Measurements from ENCODE around the gene KANSL1. TPM values are rescaled to one million over a fixed set of nuclear protein-coding genes. Genes with fewer than 3 reads are reported as not detected.
A peak's percentile ranks its signal among the peaks of the same experiment; 100 is the strongest.
"Not testable (repeated sequence)": the region's sequence is repeated elsewhere in the genome, so short reads cannot be mapped to it uniquely, and the experiment has no call there.

The KANSL1 gene, protein sequence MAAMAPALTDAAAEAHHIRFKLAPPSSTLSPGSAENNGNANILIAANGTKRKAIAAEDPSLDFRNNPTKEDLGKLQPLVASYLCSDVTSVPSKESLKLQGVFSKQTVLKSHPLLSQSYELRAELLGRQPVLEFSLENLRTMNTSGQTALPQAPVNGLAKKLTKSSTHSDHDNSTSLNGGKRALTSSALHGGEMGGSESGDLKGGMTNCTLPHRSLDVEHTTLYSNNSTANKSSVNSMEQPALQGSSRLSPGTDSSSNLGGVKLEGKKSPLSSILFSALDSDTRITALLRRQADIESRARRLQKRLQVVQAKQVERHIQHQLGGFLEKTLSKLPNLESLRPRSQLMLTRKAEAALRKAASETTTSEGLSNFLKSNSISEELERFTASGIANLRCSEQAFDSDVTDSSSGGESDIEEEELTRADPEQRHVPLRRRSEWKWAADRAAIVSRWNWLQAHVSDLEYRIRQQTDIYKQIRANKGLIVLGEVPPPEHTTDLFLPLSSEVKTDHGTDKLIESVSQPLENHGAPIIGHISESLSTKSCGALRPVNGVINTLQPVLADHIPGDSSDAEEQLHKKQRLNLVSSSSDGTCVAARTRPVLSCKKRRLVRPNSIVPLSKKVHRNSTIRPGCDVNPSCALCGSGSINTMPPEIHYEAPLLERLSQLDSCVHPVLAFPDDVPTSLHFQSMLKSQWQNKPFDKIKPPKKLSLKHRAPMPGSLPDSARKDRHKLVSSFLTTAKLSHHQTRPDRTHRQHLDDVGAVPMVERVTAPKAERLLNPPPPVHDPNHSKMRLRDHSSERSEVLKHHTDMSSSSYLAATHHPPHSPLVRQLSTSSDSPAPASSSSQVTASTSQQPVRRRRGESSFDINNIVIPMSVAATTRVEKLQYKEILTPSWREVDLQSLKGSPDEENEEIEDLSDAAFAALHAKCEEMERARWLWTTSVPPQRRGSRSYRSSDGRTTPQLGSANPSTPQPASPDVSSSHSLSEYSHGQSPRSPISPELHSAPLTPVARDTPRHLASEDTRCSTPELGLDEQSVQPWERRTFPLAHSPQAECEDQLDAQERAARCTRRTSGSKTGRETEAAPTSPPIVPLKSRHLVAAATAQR (N-terminal part only)
- total RNA-seq = 100 to 1,000 TPM in 1 of 2 donors, 10 to 100 TPM in 1; 86.5 to 102 TPM

DNA sequence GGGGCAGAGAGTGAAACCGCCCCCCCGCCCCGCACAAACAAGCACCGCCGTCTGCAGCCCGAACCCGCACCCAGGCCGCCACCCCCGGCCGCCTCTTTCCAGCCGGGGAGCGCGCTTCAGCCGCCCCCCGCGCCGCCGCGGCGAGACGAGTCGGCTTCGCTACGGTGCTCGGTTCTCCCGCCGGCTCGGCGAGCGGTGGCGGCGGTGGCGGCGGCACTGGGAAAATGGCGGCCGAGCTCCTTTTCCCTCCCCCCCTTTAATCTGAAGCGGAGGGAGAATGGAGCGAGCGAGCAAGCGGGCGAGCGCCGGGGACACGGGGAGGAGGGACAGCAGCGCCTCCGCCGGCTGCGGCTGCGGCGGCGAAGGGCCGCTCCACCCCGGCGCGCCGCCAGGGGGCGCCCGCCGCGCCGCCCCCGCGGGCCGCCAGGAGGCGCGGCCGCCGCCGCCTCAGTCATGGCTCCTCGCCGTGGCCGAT, at the start of gene KANSL1:
Gene KANSL1, minus strand, starts transcription at position 279 of the 475 bp plus-strand sequence. CDS start 21,286 bp downstream, outside the sequence.
- peak; percentile 88 for ATAC-seq (ENCODE audit: insufficient number of reproducible peaks, low FRiP score, low read depth)
- Histone ChIP-seq H3K36me3 (no peaks in the 10 kb centered on the region), H3K27ac (peak within 1 kb of the TSS; percentile 96 to 97), H3K4me1 (ENCODE audit: control insufficient read depth in 1 of 2, low read depth in 2 of 2) (peaks cover 29 to 52% of the 10 kb centered on the region in 2 donors), H3K27me3 (replicated peaks; ENCODE audit: insufficient read depth) (no peaks in the 10 kb centered on the region), H3K9me3 (no peaks in the 10 kb centered on the region), H3K4me3 (peak within 1 kb of the TSS; percentile 93)
- DNase-seq (ENCODE audit: low spot score) = peak; percentile 41
- TF ChIP-seq, protein P1, sequence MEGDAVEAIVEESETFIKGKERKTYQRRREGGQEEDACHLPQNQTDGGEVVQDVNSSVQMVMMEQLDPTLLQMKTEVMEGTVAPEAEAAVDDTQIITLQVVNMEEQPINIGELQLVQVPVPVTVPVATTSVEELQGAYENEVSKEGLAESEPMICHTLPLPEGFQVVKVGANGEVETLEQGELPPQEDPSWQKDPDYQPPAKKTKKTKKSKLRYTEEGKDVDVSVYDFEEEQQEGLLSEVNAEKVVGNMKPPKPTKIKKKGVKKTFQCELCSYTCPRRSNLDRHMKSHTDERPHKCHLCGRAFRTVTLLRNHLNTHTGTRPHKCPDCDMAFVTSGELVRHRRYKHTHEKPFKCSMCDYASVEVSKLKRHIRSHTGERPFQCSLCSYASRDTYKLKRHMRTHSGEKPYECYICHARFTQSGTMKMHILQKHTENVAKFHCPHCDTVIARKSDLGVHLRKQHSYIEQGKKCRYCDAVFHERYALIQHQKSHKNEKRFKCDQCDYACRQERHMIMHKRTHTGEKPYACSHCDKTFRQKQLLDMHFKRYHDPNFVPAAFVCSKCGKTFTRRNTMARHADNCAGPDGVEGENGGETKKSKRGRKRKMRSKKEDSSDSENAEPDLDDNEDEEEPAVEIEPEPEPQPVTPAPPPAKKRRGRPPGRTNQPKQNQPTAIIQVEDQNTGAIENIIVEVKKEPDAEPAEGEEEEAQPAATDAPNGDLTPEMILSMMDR (IDR thresholded peaks at IDR 0.05) = peak; percentile 16

DNA sequence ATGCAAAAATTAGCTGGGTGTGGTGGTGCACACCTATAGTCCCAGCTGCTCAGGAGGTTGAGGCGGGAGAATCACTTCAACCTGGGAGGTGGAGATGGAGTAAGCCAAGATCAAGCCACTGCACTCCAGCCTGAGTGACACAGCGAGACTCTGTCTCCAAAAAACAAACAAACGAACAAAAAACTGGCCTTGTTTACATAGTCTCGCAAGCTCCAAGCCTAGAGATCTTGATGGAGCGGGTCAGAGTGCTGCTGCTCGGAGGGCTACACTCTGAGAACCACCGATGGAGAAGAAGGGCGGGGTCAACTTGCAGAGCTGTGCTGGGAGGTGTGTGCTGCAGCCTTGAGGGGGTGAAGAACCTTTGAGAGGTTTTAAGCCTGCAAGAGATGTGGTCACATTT, 38.1 kb upstream of the KANSL1 start:
- H3K27me3 ChIP-seq (replicated peaks; ENCODE audit: insufficient read depth); H3K4me3 ChIP-seq; H3K36me3 ChIP-seq; H3K9me3 ChIP-seq; H3K27ac ChIP-seq; ATAC-seq (ENCODE audit: insufficient number of reproducible peaks, low FRiP score, low read depth); H3K4me1 ChIP-seq (ENCODE audit: control insufficient read depth in 1 of 2, low read depth in 2 of 2); DNase-seq (ENCODE audit: low spot score): not testable (repeated sequence)

DNA sequence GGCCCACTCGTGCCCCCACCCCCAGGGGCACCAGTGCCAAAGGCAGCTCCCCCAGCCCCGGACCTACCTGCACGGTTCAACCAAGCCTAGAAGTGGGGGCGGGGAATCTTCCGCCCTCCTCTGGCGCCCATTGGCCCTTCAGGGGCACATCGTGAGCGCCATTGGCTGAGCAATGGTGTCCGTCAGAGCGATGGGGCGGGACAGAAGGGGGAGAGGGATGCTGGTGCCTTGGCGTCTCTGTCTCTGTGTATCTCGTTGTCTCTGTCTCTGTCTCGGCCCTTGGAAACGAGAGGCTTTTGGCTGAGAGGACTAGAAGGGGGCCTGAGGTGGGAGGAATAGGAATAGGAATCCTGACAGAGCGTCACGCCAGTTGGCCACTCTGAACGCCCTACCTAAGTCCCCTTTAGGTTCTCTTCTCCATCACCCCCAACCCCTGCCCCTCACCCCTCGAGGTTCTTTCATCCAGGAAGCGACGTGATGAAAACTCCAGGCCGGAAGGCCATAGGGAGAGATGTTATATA, 32.1 kb upstream of the KANSL1 start:
- not testable (repeated sequence) for H3K9me3 ChIP-seq; H3K27me3 ChIP-seq (replicated peaks; ENCODE audit: insufficient read depth); H3K36me3 ChIP-seq; H3K4me1 ChIP-seq (ENCODE audit: control insufficient read depth in 1 of 2, low read depth in 2 of 2); H3K27ac ChIP-seq
- peak; percentile 44 for DNase-seq (ENCODE audit: low spot score)
- ATAC-seq (ENCODE audit: insufficient number of reproducible peaks, low FRiP score, low read depth) = peak; percentile 93
- peak overlapping the region; percentile 82 for H3K4me3 ChIP-seq

DNA sequence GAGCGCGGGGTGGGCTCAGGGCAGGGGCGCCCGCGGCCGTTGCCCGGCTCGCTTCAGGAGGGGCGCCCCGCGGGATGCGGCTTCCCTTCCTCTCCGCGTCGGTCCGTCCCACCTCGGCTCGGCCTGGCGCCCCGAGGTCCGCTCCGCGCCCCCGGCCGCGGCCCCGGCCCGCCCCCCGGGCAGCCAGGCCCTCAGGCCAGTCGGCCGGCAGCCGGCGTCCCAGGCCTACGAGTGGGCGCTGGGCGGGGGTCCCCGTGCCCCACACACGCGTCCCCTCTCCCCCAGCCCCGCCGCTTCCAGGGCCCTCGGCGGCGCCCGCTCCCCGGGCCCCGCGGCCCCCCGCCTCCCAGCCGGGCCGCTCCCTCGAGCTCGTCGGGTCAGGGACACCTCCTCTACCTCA, 31.6 kb upstream of the KANSL1 start:
- H3K36me3 ChIP-seq; H3K27me3 ChIP-seq (replicated peaks; ENCODE audit: insufficient read depth); H3K4me1 ChIP-seq (ENCODE audit: control insufficient read depth in 1 of 2, low read depth in 2 of 2); DNase-seq (ENCODE audit: low spot score); H3K9me3 ChIP-seq; H3K27ac ChIP-seq; ATAC-seq (ENCODE audit: insufficient number of reproducible peaks, low FRiP score, low read depth): not testable (repeated sequence)
- peak overlapping the region; percentile 82 for H3K4me3 ChIP-seq

DNA sequence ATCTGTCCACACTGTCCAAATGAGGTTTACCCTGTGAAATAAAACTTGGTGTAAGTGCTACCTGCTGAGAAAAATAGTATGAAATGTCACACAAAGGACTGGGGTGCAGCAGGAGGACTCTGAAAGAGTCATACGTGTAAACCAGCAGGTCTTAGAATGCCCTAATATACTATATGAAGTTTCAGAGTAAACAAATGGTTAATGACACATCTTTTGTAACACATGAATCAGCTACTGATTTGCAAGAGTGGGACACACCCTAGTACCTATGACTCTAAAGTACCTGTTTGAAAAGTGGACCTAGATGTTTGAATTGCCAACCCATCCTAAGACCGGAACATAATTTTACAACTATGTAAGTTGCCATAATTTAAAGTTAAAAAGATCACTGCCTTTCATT, 29.8 kb upstream of the KANSL1 start:
- not testable (repeated sequence) for H3K9me3 ChIP-seq; H3K36me3 ChIP-seq; DNase-seq (ENCODE audit: low spot score); H3K27me3 ChIP-seq (replicated peaks; ENCODE audit: insufficient read depth); H3K27ac ChIP-seq; H3K4me3 ChIP-seq; ATAC-seq (ENCODE audit: insufficient number of reproducible peaks, low FRiP score, low read depth); H3K4me1 ChIP-seq (ENCODE audit: control insufficient read depth in 1 of 2, low read depth in 2 of 2)

DNA sequence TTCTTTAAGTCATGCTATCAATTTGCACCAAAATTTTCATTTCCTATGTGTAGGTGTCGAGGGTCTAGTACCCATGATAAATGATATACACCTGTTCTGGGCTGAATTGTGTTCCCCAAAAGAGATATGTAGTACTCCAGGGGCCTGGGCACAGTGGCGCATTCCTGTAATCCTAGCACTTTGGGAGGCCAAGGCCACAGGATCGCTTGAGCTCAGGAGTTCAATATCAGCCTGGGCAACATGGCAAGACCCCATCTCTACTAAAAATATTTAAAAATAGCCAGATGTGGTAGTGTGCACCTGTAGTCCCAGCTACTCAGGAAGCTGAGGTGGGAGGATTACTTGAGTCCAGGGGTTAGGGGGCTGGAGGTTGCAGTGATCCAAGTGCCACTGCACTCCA, 23.5 kb upstream of the KANSL1 start:
- DNase-seq (ENCODE audit: low spot score) (no peak), ATAC-seq (ENCODE audit: insufficient number of reproducible peaks, low FRiP score, low read depth) (no peak)
- TF ChIP-seq, protein P1 (IDR thresholded peaks at IDR 0.05) = no peak
- Histone ChIP-seq H3K4me1 (ENCODE audit: control insufficient read depth in 1 of 2, low read depth in 2 of 2) (peaks cover 1 to 16% of the 10 kb centered on the region in 2 donors), H3K27ac (no peak overlapping the region), H3K27me3 (replicated peaks; ENCODE audit: insufficient read depth) (no peaks in the 10 kb centered on the region), H3K9me3 (no peaks in the 10 kb centered on the region), H3K36me3 (no peaks in the 10 kb centered on the region), H3K4me3 (no peak overlapping the region)

Data from thoracic aorta (tissue), 2 donors.